K562 (cell line): Measurements from ENCODE around the gene GPD1L. TPM values are rescaled to one million over a fixed set of nuclear protein-coding genes. Genes with fewer than 3 reads are reported as not detected.

Experiments
- ATAC-seq: fragments of 200-7000 bp; cut with Tn5 transposase; 3 replicates; pipeline ENCODE4 v1.9.1; 2020; ENCODE audit warnings: moderate library complexity
- BruUV-seq: library from RNA; stranded (reverse); fragments of 400-500 nt; replicated peaks from 2 replicates; lab custom pipeline; 2021; lab: Mats Ljungman, UMichigan
- CTCF ChIA-PET: fragments of 300-600 bp; formaldehyde crosslinking; extraction: SDS; loops from one replicate; lab custom pipeline; 2021; ENCODE audit warnings: low intra/inter-chr PET ratio; lab: Yijun Ruan, JAX
- POLR2A ChIA-PET: fragments of 300-600, 350-650 bp; sonication (Branson Sonifier 250); formaldehyde crosslinking; extraction: SDS; loops from one replicate; lab custom pipeline; 2021; ENCODE audit warnings: antibody characterized with exemption, inconsistent platforms; lab: Yijun Ruan, JAX
- DNase-seq, 4 experiments: peaks; one replicate each; pipeline versions ENCODE4 v3.0.0 to v3.0.0-alpha.2; 2011 to 2018; ENCODE audit warnings: low spot score in 3 of 4, mixed read lengths in 3 of 4; ENCODE audit errors: extremely low read depth in 1 of 4
- FAIRE-seq: peaks from 2 replicates; lab custom pipeline; 2011; peaks lifted over from hg19 to GRCh38; lab: Jason Lieb, UNC
- H2AFZ ChIP-seq: 2 replicates; pipeline ENCODE4 v1.6.0; 2011; ENCODE audit warnings: low read depth, low read length, control low read depth, inconsistent platforms
- H3K27ac ChIP-seq: fragments of 200-600 bp; 3 replicates; pipeline ENCODE4 v1.8.0; 2011; ENCODE audit warnings: low read depth, mild to moderate bottlenecking, control low read depth, inconsistent platforms, low read length, moderate library complexity, mixed read lengths; ENCODE audit errors: extremely low read depth
- H3K27me3 ChIP-seq, 2 experiments: fragments of 300-600 bp in 1 of 2; 2 replicates in 1 of 2; 3 replicates in 1 of 2; pipeline versions ENCODE4 v1.6.0 to v1.8.0; 2011; ENCODE audit warnings: inconsistent platforms in 2 of 2, low read length in 2 of 2, mild to moderate bottlenecking in 1 of 2, mixed read lengths in 1 of 2, moderate library complexity in 1 of 2; ENCODE audit not compliant: control insufficient read depth in 2 of 2, insufficient read depth in 2 of 2
- H3K36me3 ChIP-seq: fragments of 300-600 bp; 3 replicates; pipeline ENCODE4 v1.8.0; 2011; ENCODE audit warnings: mild to moderate bottlenecking, low read length, inconsistent platforms; ENCODE audit not compliant: control insufficient read depth, insufficient read depth
- H3K4me1 ChIP-seq, 2 experiments: fragments of 200-600 bp in 1 of 2; replicated peaks in 1 of 2; 2 replicates in 1 of 2; 3 replicates in 1 of 2; pipeline versions ENCODE4 v1.5.1 to v1.8.0; 2011; ENCODE audit warnings: inconsistent platforms in 2 of 2, low read length in 2 of 2, mild to moderate bottlenecking in 1 of 2, mixed read lengths in 1 of 2, moderate library complexity in 1 of 2; ENCODE audit not compliant: control insufficient read depth in 2 of 2, insufficient read depth in 2 of 2
- H3K4me2 ChIP-seq: 2 replicates; pipeline ENCODE4 v1.6.1; 2011; ENCODE audit warnings: low read length, control low read depth, inconsistent platforms, mixed read lengths; ENCODE audit not compliant: insufficient read depth
- H3K4me3 ChIP-seq: fragments of 200-600 bp; sonication (generic), shearing (Covaris generic); 2 replicates; pipeline ENCODE4 v1.5.1; 2016; ENCODE audit warnings: control low read depth, inconsistent platforms
- H3K79me2 ChIP-seq: fragments of 200-600 bp; 3 replicates; pipeline ENCODE4 v1.8.0; 2011; ENCODE audit warnings: low read length, inconsistent platforms; ENCODE audit not compliant: control insufficient read depth, insufficient read depth
- H3K9ac ChIP-seq, 2 experiments: 2 replicates each; pipeline versions ENCODE4 v1.6.0 to v1.6.1; 2011; ENCODE audit warnings: low read depth in 2 of 2, low read length in 2 of 2, control low read depth in 1 of 2, inconsistent platforms in 1 of 2, mild to moderate bottlenecking in 1 of 2, mixed read lengths in 1 of 2; ENCODE audit not compliant: insufficient read depth in 1 of 2
- H3K9me1 ChIP-seq: one replicate; pipeline ENCODE4 v1.6.0; 2011; ENCODE audit warnings: inconsistent platforms, mild to moderate bottlenecking, low read length, moderate library complexity; ENCODE audit not compliant: control insufficient read depth, insufficient read depth
- H3K9me3 ChIP-seq: replicated peaks from 2 replicates; pipeline ENCODE4 v1.5.1; 2011; ENCODE audit warnings: low read depth, low read length, inconsistent platforms; ENCODE audit not compliant: control insufficient read depth, insufficient read depth
- H4K20me1 ChIP-seq: replicated peaks from 2 replicates; pipeline ENCODE4 v1.6.1; 2011; ENCODE audit warnings: low read length, inconsistent platforms, mixed read lengths; ENCODE audit not compliant: control insufficient read depth, insufficient read depth
- ATF7 ChIP-seq: fragments of 450-650 bp; IDR thresholded peaks from 2 replicates; pipeline ENCODE4 v1.7.1; 2014; ENCODE audit warnings: mild to moderate bottlenecking, moderate library complexity
- ELF2 ChIP-seq: fragments of 250-450 bp; sonication (Bioruptor Pico); IDR thresholded peaks from 2 replicates; pipeline ENCODE4 v1.5.0; 2021; ENCODE audit warnings: mild to moderate bottlenecking
- FOXK2 ChIP-seq, 2 experiments: fragments of 450-650 bp; IDR thresholded peaks in 1 of 2; conservative IDR thresholded peaks in 1 of 2; 2 replicates each; pipeline ENCODE4 v1.6.1; 2016; ENCODE audit warnings: low read depth in 2 of 2, mild to moderate bottlenecking in 1 of 2
- KAT8 ChIP-seq: fragments of 450-650 bp; IDR thresholded peaks from 2 replicates; pipeline ENCODE4 v1.6.1; 2016; ENCODE audit warnings: low read depth, mild to moderate bottlenecking
- LCOR ChIP-seq: sonication (generic); formaldehyde crosslinking; IDR thresholded peaks from 2 replicates; pipeline ENCODE4 v1.8.0; 2022; ENCODE audit warnings: mild to moderate bottlenecking, missing genetic modification reagents
- SETDB1 ChIP-seq: IDR thresholded peaks from one replicate; pipeline ENCODE4 v1.6.1; 2012; ENCODE audit warnings: low read length, control low read depth, inconsistent platforms
- SPI1 ChIP-seq: IDR thresholded peaks from 2 replicates; pipeline ENCODE4 v1.6.1; 2011; ENCODE audit warnings: low read depth, low read length, control low read depth, borderline replicate concordance
- TOE1 ChIP-seq, 2 experiments: fragments of 450-650 bp in 1 of 2; sonication (generic) in 1 of 2; formaldehyde crosslinking in 1 of 2; IDR thresholded peaks; 2 replicates each; pipeline versions ENCODE4 v1.7.1 to v1.8.0; 2016 to 2022; ENCODE audit warnings: borderline replicate concordance in 2 of 2, mild to moderate bottlenecking in 2 of 2, antibody characterized with exemption in 1 of 2, inconsistent platforms in 1 of 2, low read depth in 1 of 2, missing genetic modification reagents in 1 of 2, moderate library complexity in 1 of 2
- ZBTB8A ChIP-seq: fragments of 450-650 bp; IDR thresholded peaks from 2 replicates; pipeline ENCODE4 v1.6.1; 2018; ENCODE audit warnings: mild to moderate bottlenecking, moderate library complexity; ENCODE audit not compliant: partially characterized antibody
- ZNF121 ChIP-seq: sonication (generic); formaldehyde crosslinking; conservative IDR thresholded peaks from 2 replicates; pipeline ENCODE4 v1.8.0; 2022; ENCODE audit warnings: missing genetic modification reagents
- ZNF436 ChIP-seq: fragments of 250-450, 450-650 bp; sonication (Bioruptor Pico); formaldehyde crosslinking; IDR thresholded peaks from 2 replicates; pipeline ENCODE4 v1.7.0; 2020; ENCODE audit warnings: mild to moderate bottlenecking
- WGBS: fragments of 100-300 bp; shearing (Covaris generic); methylation state at CpG from one replicate; pipeline ENCODE4 v1.1.6; 2016; ENCODE audit warnings: low coverage, mixed read lengths; ENCODE audit not compliant: insufficient coverage; ENCODE audit errors: missing lambda C conversion rate; 5-methylcytosine and 5-hydroxymethylcytosine counted together
- in situ Hi-C: fragments of 300-500 bp; cut with MboI; formaldehyde crosslinking; loops from 4 replicates; pipeline ENCODE4 v1.15.0; 2018; ENCODE audit warnings: inconsistent platforms, mixed read lengths
- intact Hi-C: fragments of 100-400 bp; cut with micrococcal nuclease; formaldehyde crosslinking; loops from 2 replicates; pipeline ENCODE4 v1.14.2; 2022
- polyA plus RNA-seq, 8 experiments: library from polyadenylated mRNA; depleted of rRNA in 4 of 8; stranded (reverse) in 5 of 8; unstranded in 3 of 8; fragments of >200 nt; fragmentation: Nextera tagmentation in 2 of 8; fragmentation: Illumina TruSeq in 1 of 8; extraction: Ambion mirVana in 2 of 8; extraction: Trizol in 1 of 8; gene quantifications; 2 replicates each; pipeline versions ENCODE4 v1.2.1 to v1.2.3, GENCODE V29; 2011 to 2014; ENCODE audit warnings: inconsistent platforms in 1 of 8, missing spikeins in 1 of 8
- total RNA-seq, 7 experiments: library from RNA; depleted of rRNA in 6 of 7; stranded (reverse); fragments of >200 nt in 6 of 7; fragmentation: Illumina TruSeq in 2 of 7; extraction: Trizol in 2 of 7; gene quantifications; 2 replicates each; pipeline versions ENCODE4 v1.2.1 to v1.2.3, GENCODE V29; 2011 to 2021; ENCODE audit warnings: low replicate concordance in 1 of 7
- TF ChIP-seq, protein P1 (sequence below): sonication (generic); formaldehyde crosslinking; IDR thresholded peaks from 2 replicates; pipeline ENCODE4 v1.8.0; 2022; ENCODE audit warnings: mild to moderate bottlenecking, missing genetic modification reagents, borderline replicate concordance
- TF ChIP-seq, protein P2 (sequence below): sonication (generic); formaldehyde crosslinking; IDR thresholded peaks from 2 replicates; pipeline ENCODE4 v1.8.0; 2023; ENCODE audit warnings: mild to moderate bottlenecking, missing genetic modification reagents

Gene GPD1L
- total and polyA plus RNA-seq, 9 of the 15 experiments (the other 6 are each of a cell fraction or from before 2014, with no cell fraction given) = 1.6 to 17.3 (median 12.3) TPM

DNA sequence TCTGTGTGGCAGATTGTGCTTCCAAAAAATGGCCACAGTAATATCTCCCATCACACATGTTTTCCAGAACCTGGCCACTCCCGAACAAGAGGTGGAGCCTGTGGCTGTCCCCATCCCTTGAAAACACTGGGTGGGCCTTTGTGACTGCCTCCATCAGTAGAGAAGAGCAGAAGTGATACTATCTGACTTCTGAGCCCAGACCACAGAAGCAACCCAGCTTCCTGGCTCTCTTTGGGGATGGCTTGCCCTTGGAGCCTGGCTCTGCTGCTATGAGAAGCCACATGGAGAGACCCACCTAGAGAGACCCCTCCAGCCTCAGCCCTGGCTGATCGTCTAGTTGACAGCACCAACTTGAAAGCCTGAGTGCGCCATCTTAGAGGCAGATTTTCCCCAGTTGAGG lies 92.3 kb downstream of the GPD1L start:
- BruUV-seq = no TSS peak
- ATAC-seq (no peak), DNase-seq (no peak), FAIRE-seq (no peak)
- H3K9me1 ChIP-seq = no peaks in the 10 kb centered on the region
- H3K79me2 ChIP-seq = no peaks in the 10 kb centered on the region
- in situ Hi-C loops (no loop called here), intact Hi-C loops (no loop called here)
- H3K36me3 ChIP-seq = no peaks in the 10 kb centered on the region
- no peak overlapping the region for H3K27ac ChIP-seq
- H3K4me3 ChIP-seq = no peak overlapping the region
- CTCF ChIA-PET = no interaction called here
- no peaks in the 10 kb centered on the region for H4K20me1 ChIP-seq
- H3K4me2 ChIP-seq = no peak overlapping the region
- TF ChIP-seq TOE1 (IDR thresholded peaks at IDR 0.05; ENCODE audit: borderline replicate concordance) (no peak), TOE1 (CRISPR knock-in tag; IDR thresholded peaks at IDR 0.05; ENCODE audit: borderline replicate concordance, low read depth) (no peak), ZNF436 (CRISPR knock-in tag) (no peak), ATF7 (no peak), LCOR (CRISPR knock-in tag) (no peak), FOXK2 (conservative IDR thresholded peaks at IDR 0.05 in 1 of 2, IDR thresholded peaks at IDR 0.05 in 1 of 2; ENCODE audit: low read depth in 2 of 2) (no peak)
- 0% methylated on average over 3 of the region's 3 CpGs for WGBS
- no peaks in the 10 kb centered on the region for H3K4me1 ChIP-seq
- H2AFZ ChIP-seq = no peak overlapping the region
- H3K27me3 ChIP-seq = peaks cover 3 to 40% of the 10 kb centered on the region in 2 experiments; a peak in 3 of 5 replicates
- no peaks in the 10 kb centered on the region for H3K9me3 ChIP-seq
- H3K9ac ChIP-seq = no peak overlapping the region
- POLR2A ChIA-PET = interaction anchor here (1.7 kb wide), 1 partner anchor 12 kb away, joined by 4 read pairs; no protein-coding TSS in a partner anchor

DNA sequence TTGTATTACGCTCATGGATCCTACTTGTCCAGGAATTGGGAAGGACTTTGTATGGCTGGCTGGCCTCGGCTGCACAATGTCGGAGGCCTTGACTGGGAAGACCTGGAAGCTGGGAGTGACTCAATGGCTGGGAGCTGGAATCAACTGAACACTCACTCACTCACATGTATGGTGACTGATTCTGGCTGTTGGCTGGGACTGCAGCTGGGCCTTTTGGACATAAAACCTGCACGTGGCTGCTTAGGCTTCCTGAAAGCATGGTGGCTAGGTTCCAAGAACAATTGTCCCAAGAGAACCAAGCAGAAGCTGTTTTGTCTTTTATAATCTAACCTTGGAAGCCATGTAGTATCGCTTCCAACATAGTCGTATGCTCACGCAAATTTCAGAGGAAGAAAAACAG lies 94.1 kb downstream of the GPD1L start:
- WGBS = 7% methylated on average over 7 of the region's 7 CpGs
- no peaks in the 10 kb centered on the region for H3K36me3 ChIP-seq
- no peak overlapping the region for H2AFZ ChIP-seq
- in situ Hi-C loops (no loop called here), intact Hi-C loops (no loop called here)
- ChIA-PET POLR2A (interaction anchor here (1.1 kb wide), 1 partner anchor 17 kb away, joined by 3 read pairs; no protein-coding TSS in a partner anchor), CTCF (no interaction called here)
- no peak overlapping the region for H3K9ac ChIP-seq
- peaks cover 3 to 36% of the 10 kb centered on the region in 2 experiments; a peak in 3 of 5 replicates for H3K27me3 ChIP-seq
- H3K9me1 ChIP-seq = no peaks in the 10 kb centered on the region
- FAIRE-seq (no peak), ATAC-seq (no peak), DNase-seq (no peak)
- H3K27ac ChIP-seq = no peak overlapping the region
- H3K4me2 ChIP-seq = no peak overlapping the region
- H3K9me3 ChIP-seq = no peaks in the 10 kb centered on the region
- no TSS peak for BruUV-seq
- no peaks in the 10 kb centered on the region for H4K20me1 ChIP-seq
- H3K4me3 ChIP-seq = no peak overlapping the region
- H3K4me1 ChIP-seq = no peaks in the 10 kb centered on the region
- no peaks in the 10 kb centered on the region for H3K79me2 ChIP-seq
- TF ChIP-seq ELF2 (CRISPR knock-in tag) (no peak), SPI1 (no peak), SETDB1 (no peak), KAT8 (no peak), ZBTB8A (no peak), ZNF121 (CRISPR knock-in tag) (no peak)
- TF ChIP-seq, protein P1, sequence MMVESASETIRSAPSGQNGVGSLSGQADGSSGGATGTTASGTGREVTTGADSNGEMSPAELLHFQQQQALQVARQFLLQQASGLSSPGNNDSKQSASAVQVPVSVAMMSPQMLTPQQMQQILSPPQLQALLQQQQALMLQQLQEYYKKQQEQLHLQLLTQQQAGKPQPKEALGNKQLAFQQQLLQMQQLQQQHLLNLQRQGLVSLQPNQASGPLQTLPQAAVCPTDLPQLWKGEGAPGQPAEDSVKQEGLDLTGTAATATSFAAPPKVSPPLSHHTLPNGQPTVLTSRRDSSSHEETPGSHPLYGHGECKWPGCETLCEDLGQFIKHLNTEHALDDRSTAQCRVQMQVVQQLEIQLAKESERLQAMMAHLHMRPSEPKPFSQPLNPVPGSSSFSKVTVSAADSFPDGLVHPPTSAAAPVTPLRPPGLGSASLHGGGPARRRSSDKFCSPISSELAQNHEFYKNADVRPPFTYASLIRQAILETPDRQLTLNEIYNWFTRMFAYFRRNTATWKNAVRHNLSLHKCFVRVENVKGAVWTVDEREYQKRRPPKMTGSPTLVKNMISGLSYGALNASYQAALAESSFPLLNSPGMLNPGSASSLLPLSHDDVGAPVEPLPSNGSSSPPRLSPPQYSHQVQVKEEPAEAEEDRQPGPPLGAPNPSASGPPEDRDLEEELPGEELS (CRISPR knock-in tag) = no peak
- TF ChIP-seq, protein P2, sequence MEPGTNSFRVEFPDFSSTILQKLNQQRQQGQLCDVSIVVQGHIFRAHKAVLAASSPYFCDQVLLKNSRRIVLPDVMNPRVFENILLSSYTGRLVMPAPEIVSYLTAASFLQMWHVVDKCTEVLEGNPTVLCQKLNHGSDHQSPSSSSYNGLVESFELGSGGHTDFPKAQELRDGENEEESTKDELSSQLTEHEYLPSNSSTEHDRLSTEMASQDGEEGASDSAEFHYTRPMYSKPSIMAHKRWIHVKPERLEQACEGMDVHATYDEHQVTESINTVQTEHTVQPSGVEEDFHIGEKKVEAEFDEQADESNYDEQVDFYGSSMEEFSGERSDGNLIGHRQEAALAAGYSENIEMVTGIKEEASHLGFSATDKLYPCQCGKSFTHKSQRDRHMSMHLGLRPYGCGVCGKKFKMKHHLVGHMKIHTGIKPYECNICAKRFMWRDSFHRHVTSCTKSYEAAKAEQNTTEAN (CRISPR knock-in tag) = no peak
